ENCODE data around the gene CMTM3. TPM values are rescaled to one million over a fixed set of nuclear protein-coding genes. Genes with fewer than 3 reads are reported as not detected.
"Not testable (repeated sequence)": the region's sequence is repeated elsewhere in the genome, so short reads cannot be mapped to it uniquely, and the experiment has no call there.

CMTM3 gene
- 29.2 TPM for total RNA-seq
- polyA plus RNA-seq, result 33.4 TPM

GRCh38 chr16:66604376-66605176 lies at the start of gene CMTM3:
Gene CMTM3, plus strand, starts transcription at chr16:66604704. Its CDS starts 102 bp downstream, at chr16:66604806.
- Histone ChIP-seq H3K4me1 (ENCODE audit: insufficient read depth) (no peaks in the 10 kb centered on the region), H3K27ac (ENCODE audit: low read depth) (peak within 1 kb of the TSS; percentile 83), H3K36me3 (ENCODE audit: insufficient read depth) (no peaks in the 10 kb centered on the region), H3K4me3 (ENCODE audit: low read depth, low read length) (peak within 1 kb of the TSS; percentile 74)
- peak; percentile 55 for DNase-seq (ENCODE audit: extremely low spot score)
- WGBS, result under 1% methylated on average over 96 of the region's 96 CpGs

GRCh38 chr16:66560107-66560506 lies 44.4 kb upstream of the CMTM3 start:
- Histone ChIP-seq H3K36me3 (ENCODE audit: insufficient read depth) (no peaks in the 10 kb centered on the region), H3K4me3 (ENCODE audit: low read depth, low read length) (no peak overlapping the region), H3K27ac (ENCODE audit: low read depth) (no peak overlapping the region), H3K4me1 (ENCODE audit: insufficient read depth) (no peaks in the 10 kb centered on the region)
- 88% methylated on average over 1 of the region's 1 CpG for WGBS
- DNase-seq (ENCODE audit: extremely low spot score), result no peak

- Histone ChIP-seq H3K27ac (ENCODE audit: low read depth) (no peak overlapping the region), H3K4me3 (ENCODE audit: low read depth, low read length) (no peak overlapping the region), H3K36me3 (ENCODE audit: insufficient read depth) (no peaks in the 10 kb centered on the region), H3K4me1 (ENCODE audit: insufficient read depth) (no peaks in the 10 kb centered on the region)
- no peak for DNase-seq (ENCODE audit: extremely low spot score)
- WGBS, result 93% methylated on average over 3 of the region's 3 CpGs
Observed at GRCh38 chr16:66561381-66562080, 43.0 kb upstream of the CMTM3 start.

GRCh38 chr16:66562409-66562808 lies 42.1 kb upstream of the CMTM3 start:
- 87% methylated on average over 1 of the region's 1 CpG for WGBS
- no peak overlapping the region for H3K4me3 ChIP-seq (ENCODE audit: low read depth, low read length)
- no peaks in the 10 kb centered on the region for H3K36me3 ChIP-seq (ENCODE audit: insufficient read depth)
- H3K27ac ChIP-seq (ENCODE audit: low read depth), result no peak overlapping the region
- no peaks in the 10 kb centered on the region for H3K4me1 ChIP-seq (ENCODE audit: insufficient read depth)
- DNase-seq (ENCODE audit: extremely low spot score), result no peak

- WGBS, result 89% methylated on average over 2 of the region's 2 CpGs
Observed at GRCh38 chr16:66562986-66563385, 41.5 kb upstream of the CMTM3 start.

GRCh38 chr16:66563574-66564334 lies 40.8 kb upstream of the CMTM3 start:
- no peak for DNase-seq (ENCODE audit: extremely low spot score)
- Histone ChIP-seq H3K36me3 (ENCODE audit: insufficient read depth) (no peaks in the 10 kb centered on the region), H3K27ac (ENCODE audit: low read depth) (no peak overlapping the region), H3K4me1 (ENCODE audit: insufficient read depth) (no peaks in the 10 kb centered on the region), H3K4me3 (ENCODE audit: low read depth, low read length) (no peak overlapping the region)
- 89% methylated on average over 2 of the region's 2 CpGs for WGBS

More at GRCh38 chr16:66562986-66563385, 41.5 kb upstream of the CMTM3 start:
- no peaks in the 10 kb centered on the region for H3K4me1 ChIP-seq (ENCODE audit: insufficient read depth)
- no peak overlapping the region for H3K27ac ChIP-seq (ENCODE audit: low read depth)
- H3K36me3 ChIP-seq (ENCODE audit: insufficient read depth), result no peaks in the 10 kb centered on the region
- DNase-seq (ENCODE audit: extremely low spot score), result no peak
- no peak overlapping the region for H3K4me3 ChIP-seq (ENCODE audit: low read depth, low read length)

- H3K27ac ChIP-seq (ENCODE audit: low read depth), result no peak within 1 kb of the TSS
- no peak for DNase-seq (ENCODE audit: extremely low spot score)
- H3K4me1 ChIP-seq (ENCODE audit: insufficient read depth), result no peaks in the 10 kb centered on the region
- WGBS, result 93% methylated on average over 54 of the region's 54 CpGs
- H3K4me3 ChIP-seq (ENCODE audit: low read depth, low read length), result no peak within 1 kb of the TSS
- no peaks in the 10 kb centered on the region for H3K36me3 ChIP-seq (ENCODE audit: insufficient read depth)
Observed at GRCh38 chr16:66566051-66566901, 38.2 kb upstream of the CMTM3 start, which contains the start of gene CMTM1. Gene CMTM1, plus strand, starts transcription at chr16:66566439. Its CDS starts 75 bp downstream, at chr16:66566514.

- not testable (repeated sequence) for DNase-seq (ENCODE audit: extremely low spot score); H3K36me3 ChIP-seq (ENCODE audit: insufficient read depth); H3K4me1 ChIP-seq (ENCODE audit: insufficient read depth); H3K4me3 ChIP-seq (ENCODE audit: low read depth, low read length); H3K27ac ChIP-seq (ENCODE audit: low read depth)
- 97% methylated on average over 3 of the region's 3 CpGs for WGBS
Observed at GRCh38 chr16:66567270-66567669, 37.2 kb upstream of the CMTM3 start.

- Histone ChIP-seq H3K4me3 (ENCODE audit: low read depth, low read length) (no peak overlapping the region), H3K27ac (ENCODE audit: low read depth) (no peak overlapping the region), H3K4me1 (ENCODE audit: insufficient read depth) (no peaks in the 10 kb centered on the region), H3K36me3 (ENCODE audit: insufficient read depth) (no peaks in the 10 kb centered on the region)
- no peak for DNase-seq (ENCODE audit: extremely low spot score)
- 96% methylated on average over 2 of the region's 2 CpGs for WGBS
Observed at GRCh38 chr16:66568355-66568754, 36.1 kb upstream of the CMTM3 start.

GRCh38 chr16:66569131-66569530 lies 35.4 kb upstream of the CMTM3 start:
- Histone ChIP-seq H3K4me3 (ENCODE audit: low read depth, low read length) (no peak overlapping the region), H3K27ac (ENCODE audit: low read depth) (no peak overlapping the region), H3K4me1 (ENCODE audit: insufficient read depth) (no peaks in the 10 kb centered on the region), H3K36me3 (ENCODE audit: insufficient read depth) (no peaks in the 10 kb centered on the region)
- no peak for DNase-seq (ENCODE audit: extremely low spot score)
- 89% methylated on average over 1 of the region's 1 CpG for WGBS

GRCh38 chr16:66569827-66570405 lies 34.6 kb upstream of the CMTM3 start:
- Histone ChIP-seq H3K4me1 (ENCODE audit: insufficient read depth) (no peaks in the 10 kb centered on the region), H3K36me3 (ENCODE audit: insufficient read depth) (no peaks in the 10 kb centered on the region), H3K4me3 (ENCODE audit: low read depth, low read length) (no peak overlapping the region), H3K27ac (ENCODE audit: low read depth) (no peak overlapping the region)
- no peak for DNase-seq (ENCODE audit: extremely low spot score)
- 38% methylated on average over 3 of the region's 3 CpGs for WGBS

- 67% methylated on average over 2 of the region's 2 CpGs for WGBS
- Histone ChIP-seq H3K4me1 (ENCODE audit: insufficient read depth) (no peaks in the 10 kb centered on the region), H3K4me3 (ENCODE audit: low read depth, low read length) (no peak overlapping the region), H3K27ac (ENCODE audit: low read depth) (no peak overlapping the region), H3K36me3 (ENCODE audit: insufficient read depth) (no peaks in the 10 kb centered on the region)
- DNase-seq (ENCODE audit: extremely low spot score), result no peak
Observed at GRCh38 chr16:66572356-66572755, 32.1 kb upstream of the CMTM3 start.

Measured in urinary bladder (tissue), 4 donors.